ENCODE data around the gene RNASE2. TPM values are rescaled to one million over a fixed set of nuclear protein-coding genes. Genes with fewer than 3 reads are reported as not detected.
"Not testable (repeated sequence)": the region's sequence is repeated elsewhere in the genome, so short reads cannot be mapped to it uniquely, and the experiment has no call there.

RNASE2 gene
- not detected for polyA plus RNA-seq (2013, experiment 1 of 2; ENCODE audit: insufficient read length)
- polyA plus RNA-seq (2013, experiment 2 of 2; ENCODE audit: insufficient read length): not detected

DNA sequence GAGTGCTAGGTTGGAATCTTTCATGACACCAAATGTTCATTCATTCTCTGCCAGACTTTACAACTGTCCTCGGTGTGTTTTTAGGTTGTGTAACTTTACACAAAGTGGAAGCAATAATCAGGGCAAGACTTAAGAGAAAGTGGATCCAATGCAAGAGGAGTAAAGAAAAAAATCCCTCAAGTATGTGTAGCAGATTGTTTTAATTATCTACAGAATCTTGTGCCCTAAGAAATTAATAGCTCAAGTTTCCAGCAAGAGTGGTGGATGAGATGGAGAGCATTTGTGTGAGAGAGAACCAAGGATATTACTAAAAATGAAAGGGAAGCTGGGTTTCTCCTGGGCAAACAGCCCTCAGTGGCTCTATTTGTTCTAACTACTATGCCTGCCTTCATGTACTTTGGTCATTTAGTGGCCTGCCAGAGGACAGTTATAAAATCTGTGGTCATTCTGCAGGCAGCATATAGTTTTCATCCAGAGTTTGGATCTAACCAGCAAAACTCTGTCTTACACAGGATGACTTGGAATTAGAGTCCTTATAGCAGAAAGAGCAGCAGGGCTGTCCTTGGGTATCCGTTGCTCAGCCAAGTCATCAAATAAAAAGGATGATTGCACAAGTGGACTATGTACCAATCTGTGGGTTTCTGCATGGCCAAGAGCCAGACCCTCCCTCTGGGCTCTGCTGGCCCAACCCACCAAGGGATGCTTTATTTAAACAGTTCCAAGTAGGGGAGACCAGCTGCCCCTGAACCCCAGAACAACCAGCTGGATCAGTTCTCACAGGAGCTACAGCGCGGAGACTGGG lies at the start of gene RNASE2:
Gene RNASE2, plus strand, starts transcription at position 752 of the 802 bp plus-strand sequence. CDS start 285 bp downstream, outside the sequence.
- not testable (repeated sequence) for DNase-seq

- DNase-seq: no peak
Measured at GRCh38 chr14:20905676-20906075, 49.6 kb upstream of the RNASE2 start.

GRCh38 chr14:20907214-20907613 lies 48.1 kb upstream of the RNASE2 start:
- no peak for DNase-seq

- not testable (repeated sequence) for DNase-seq
Measured at GRCh38 chr14:20910822-20911221, 44.5 kb upstream of the RNASE2 start.

DNA sequence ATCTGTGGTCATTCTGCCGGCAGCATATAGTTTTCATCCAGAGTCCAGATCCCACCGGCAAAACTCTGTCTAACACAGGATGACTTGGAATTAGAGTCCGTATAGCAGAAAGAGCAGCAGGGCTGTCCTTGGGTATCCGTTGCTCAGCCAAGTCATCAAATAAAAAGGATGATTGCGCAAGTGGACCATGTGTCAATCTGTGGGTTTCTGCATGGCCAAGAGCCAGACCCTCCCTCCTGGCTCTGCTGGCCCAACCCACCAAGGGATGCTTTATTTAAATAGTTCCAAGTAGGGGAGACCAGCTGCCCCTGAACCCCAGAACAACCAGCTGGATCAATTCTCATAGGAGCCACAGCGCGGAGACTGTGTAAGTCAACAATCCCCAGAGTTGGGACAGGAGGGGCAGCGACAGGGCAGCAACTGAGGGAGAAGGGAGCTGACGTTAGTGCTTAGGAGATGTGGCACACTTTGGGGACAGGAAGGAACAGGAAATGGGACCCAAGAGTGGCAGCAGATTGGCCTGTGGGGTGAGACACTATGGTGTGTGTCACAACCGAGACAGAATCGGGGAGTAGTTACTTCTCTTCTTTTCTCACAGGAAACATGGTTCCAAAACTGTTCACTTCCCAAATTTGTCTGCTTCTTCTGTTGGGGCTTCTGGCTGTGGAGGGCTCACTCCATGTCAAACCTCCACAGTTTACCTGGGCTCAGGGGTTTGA lies 36.1 kb upstream of the RNASE2 start:
- DNase-seq: not testable (repeated sequence)

GRCh38 chr14:20923766-20924297 lies 31.5 kb upstream of the RNASE2 start:
- not testable (repeated sequence) for DNase-seq

- peak; percentile 15 for DNase-seq
Measured at GRCh38 chr14:20934148-20934762, 21.0 kb upstream of the RNASE2 start.

DNA sequence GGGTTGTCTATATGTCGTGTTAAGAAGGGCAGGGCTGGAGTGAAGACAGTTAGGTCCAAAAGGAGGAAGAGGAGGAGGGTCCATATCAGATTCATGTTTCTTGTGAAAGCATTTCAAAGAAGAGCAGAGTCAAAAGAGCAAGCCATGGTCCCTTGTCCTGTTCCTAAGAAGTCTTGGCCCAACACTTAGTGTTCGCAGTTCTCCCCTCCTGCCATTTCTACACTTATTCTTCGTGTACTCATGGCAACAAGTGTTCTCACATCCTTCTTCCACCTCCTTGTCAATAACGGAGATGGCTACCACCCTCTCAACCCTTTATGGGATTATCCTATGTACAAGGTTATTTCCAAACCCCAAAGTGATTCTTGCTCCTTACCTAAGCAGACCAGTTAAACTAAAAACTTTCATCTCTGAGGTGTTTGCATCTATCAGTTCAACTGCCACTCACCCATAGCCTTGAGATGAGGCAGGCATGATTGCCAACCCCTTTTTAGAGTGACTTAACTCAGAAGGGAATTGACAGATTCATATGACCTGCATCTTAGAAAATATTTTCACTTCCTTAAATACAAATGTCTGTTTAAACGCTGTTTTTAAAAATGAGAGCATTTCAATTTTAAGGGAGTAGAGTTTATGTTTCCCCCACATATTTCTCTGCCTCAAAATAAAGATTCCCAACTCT lies 19.8 kb upstream of the RNASE2 start:
- no peak for DNase-seq

GRCh38 chr14:20945146-20945545 lies 10.1 kb upstream of the RNASE2 start:
- not testable (repeated sequence) for DNase-seq

GRCh38 chr14:20946707-20947106 lies 8.6 kb upstream of the RNASE2 start:
- not testable (repeated sequence) for DNase-seq

GRCh38 chr14:20955538-20955873 lies 219 bp downstream of the RNASE2 start:
- DNase-seq: not testable (repeated sequence)

GRCh38 chr14:20956376-20956976 lies 1.2 kb downstream of the RNASE2 start:
- DNase-seq: no peak

GRCh38 chr14:20958946-20959345 lies 3.7 kb downstream of the RNASE2 start:
- DNase-seq: not testable (repeated sequence)

- DNase-seq: no peak
Measured at GRCh38 chr14:20969336-20969735, 14.0 kb downstream of the RNASE2 start.

GRCh38 chr14:20970647-20970982 lies 15.3 kb downstream of the RNASE2 start:
- no peak for DNase-seq

DNA sequence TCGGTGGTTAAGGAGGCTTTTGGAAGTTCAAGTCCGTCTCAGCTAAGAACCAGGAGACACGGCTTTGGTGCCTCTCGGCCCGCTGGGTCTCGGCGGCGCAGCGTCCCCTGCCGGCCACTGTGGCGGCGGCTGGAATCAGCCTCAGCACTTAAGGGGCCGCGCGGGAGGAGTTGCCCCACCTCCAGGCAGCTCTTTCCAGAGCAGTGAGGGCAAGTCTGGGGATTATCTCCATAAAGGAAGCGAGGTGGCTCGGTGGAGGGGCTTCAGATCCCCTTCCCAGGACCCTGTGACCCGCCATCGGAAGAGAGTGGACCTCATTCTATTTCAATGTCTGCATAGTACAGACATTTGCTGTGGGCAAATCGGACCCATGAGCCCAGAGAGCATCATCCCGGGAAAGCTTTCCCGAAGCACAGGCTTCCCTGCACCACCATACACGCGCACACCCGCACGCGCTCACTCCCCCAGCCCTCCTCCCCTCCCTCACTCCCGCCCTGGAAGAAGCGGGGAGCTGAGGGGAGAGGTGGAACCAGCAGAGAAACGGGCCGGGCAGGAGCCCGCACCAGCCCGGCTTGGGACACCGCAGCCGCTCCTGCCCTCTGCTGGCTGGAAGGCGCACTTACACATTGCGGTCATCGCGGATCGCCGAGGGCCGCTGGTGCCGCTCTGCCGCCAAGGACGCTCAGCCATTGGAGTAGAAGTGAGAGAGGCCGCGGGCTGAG lies 15.9 kb downstream of the RNASE2 start:
- DNase-seq: peak; percentile 85

GRCh38 chr14:20971705-20972021 lies 16.4 kb downstream of the RNASE2 start:
- no peak for DNase-seq

DNA sequence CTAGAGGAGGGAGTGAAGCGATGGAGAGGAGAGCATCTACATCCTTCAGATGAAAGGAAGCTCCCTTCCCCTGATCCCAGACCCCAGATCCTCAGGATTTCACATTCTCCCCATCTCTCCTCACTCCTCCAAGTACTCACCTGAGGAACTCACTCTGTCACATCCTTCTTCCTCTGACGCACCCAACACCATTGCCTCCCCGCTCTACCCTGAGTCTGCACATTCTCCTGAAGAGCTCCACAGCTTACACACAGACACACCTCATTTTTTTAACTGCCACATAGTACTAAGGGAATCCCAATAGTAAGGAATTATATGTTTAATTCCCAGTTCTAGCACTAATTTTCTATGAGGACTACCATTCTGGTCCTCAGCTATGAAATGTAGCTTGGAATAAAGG lies 18.2 kb downstream of the RNASE2 start:
- no peak for DNase-seq

DNA sequence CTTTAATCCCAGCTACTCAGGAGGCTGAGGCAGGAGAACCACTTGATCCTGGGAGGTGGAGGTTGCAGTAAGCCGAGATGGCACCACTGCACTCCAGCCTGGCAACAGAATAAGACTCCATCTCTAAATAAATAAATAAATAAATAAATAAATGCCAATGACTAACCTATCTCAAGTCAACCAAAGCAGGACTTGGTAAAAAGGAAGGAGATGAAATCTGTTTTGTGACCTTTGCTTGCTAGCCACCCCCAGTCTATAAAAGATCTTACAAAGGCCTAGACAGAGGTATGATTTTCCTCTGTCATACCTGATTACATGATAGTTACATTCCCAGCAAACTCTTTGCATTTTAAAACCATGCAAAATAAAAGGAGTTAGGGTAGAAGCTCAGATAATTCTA lies 21.0 kb downstream of the RNASE2 start:
- DNase-seq: no peak

GRCh38 chr14:20978687-20979086 lies 23.4 kb downstream of the RNASE2 start:
- DNase-seq: no peak

DNA sequence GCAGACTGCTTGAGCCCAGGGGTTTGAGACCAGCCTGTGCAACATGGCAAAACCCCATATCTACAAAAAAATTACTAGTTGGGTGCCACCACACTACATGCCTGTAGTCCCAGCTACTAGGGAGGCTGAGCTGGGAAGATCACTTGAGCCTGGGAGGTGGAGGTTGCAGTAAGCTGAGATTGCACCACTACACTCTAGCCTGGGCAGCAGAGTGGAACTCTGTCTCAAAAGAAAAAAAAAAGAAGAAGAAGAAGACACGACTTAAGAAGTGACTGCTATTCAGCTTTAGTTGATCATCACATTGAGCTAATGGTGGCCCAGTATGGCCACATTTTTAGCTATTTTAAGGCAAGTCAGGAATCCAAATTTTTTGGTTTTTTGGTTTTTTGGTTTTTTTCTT lies 25.6 kb downstream of the RNASE2 start:
- DNase-seq: no peak

All from fibroblast of skin of scalp (primary cell).